Loucy (cell line): Measurements from ENCODE around the gene SOWAHC.
"Not testable (repeated sequence)": the region's sequence is repeated elsewhere in the genome, so short reads cannot be mapped to it uniquely, and the experiment has no call there.

Experiments
- H2AFZ ChIP-seq: fragments of 200-600 bp; sonication (generic); 2 replicates; pipeline ENCODE4 v1.6.0; 2016; ENCODE audit warnings: antibody characterized with exemption, mild to moderate bottlenecking, low read length, moderate library complexity
- H3F3A ChIP-seq: fragments of 200-600 bp; 2 replicates; pipeline ENCODE4 v1.6.0; 2016; ENCODE audit warnings: antibody characterized with exemption, low read depth, mild to moderate bottlenecking
- H3K27me3 ChIP-seq: fragments of 200-600 bp; sonication (generic); 2 replicates; pipeline ENCODE4 v1.6.1; 2014; ENCODE audit warnings: low read length, mild to moderate bottlenecking; ENCODE audit not compliant: insufficient read depth, poor library complexity, severe bottlenecking
- H3K36me3 ChIP-seq: fragments of 200-600 bp; sonication (generic); 2 replicates; pipeline ENCODE4 v1.6.1; 2016; ENCODE audit warnings: low read length; ENCODE audit not compliant: insufficient read depth
- H3K4me1 ChIP-seq: fragments of 200-600 bp; sonication (generic); 2 replicates; pipeline ENCODE4 v1.5.1; 2014; ENCODE audit warnings: low read length, mild to moderate bottlenecking; ENCODE audit not compliant: insufficient read depth, poor library complexity, severe bottlenecking
- H3K4me2 ChIP-seq: fragments of 200-600 bp; sonication (generic); 2 replicates; pipeline ENCODE4 v1.6.0; 2014; ENCODE audit warnings: antibody characterized with exemption, low read length, low read depth, mild to moderate bottlenecking; ENCODE audit not compliant: poor library complexity, severe bottlenecking
- H3K4me3 ChIP-seq: fragments of 200-600 bp; sonication (generic); 2 replicates; pipeline ENCODE4 v1.5.1; 2014; ENCODE audit warnings: low read length, mild to moderate bottlenecking, mixed read lengths; ENCODE audit not compliant: poor library complexity, severe bottlenecking
- H3K79me2 ChIP-seq: fragments of 200-600 bp; sonication (generic); 2 replicates; pipeline ENCODE4 v1.6.1; 2014; ENCODE audit warnings: low read length; ENCODE audit not compliant: insufficient read depth
- H3K9ac ChIP-seq: fragments of 200-600 bp; sonication (generic); 2 replicates; pipeline ENCODE4 v1.6.0; 2014; ENCODE audit warnings: mild to moderate bottlenecking, low read depth, low read length, moderate library complexity; ENCODE audit not compliant: poor library complexity, severe bottlenecking
- H3K9me2 ChIP-seq: fragments of 200-600 bp; sonication (generic); replicated peaks from 2 replicates; pipeline ENCODE4 v1.6.1; 2016; ENCODE audit warnings: low read depth, low read length, mixed read lengths
- H3K9me3 ChIP-seq: fragments of 200-600 bp; sonication (generic); 2 replicates; pipeline ENCODE4 v1.6.1; 2014; ENCODE audit warnings: mild to moderate bottlenecking, antibody characterized with exemption, low read length, low read depth; ENCODE audit not compliant: insufficient read depth
- H4K20me1 ChIP-seq: fragments of 200-600 bp; sonication (generic); 2 replicates; pipeline ENCODE4 v1.6.0; 2014; ENCODE audit warnings: antibody characterized with exemption, low read length, mild to moderate bottlenecking; ENCODE audit not compliant: insufficient read depth, poor library complexity, severe bottlenecking
- EZH2phosphoT487 ChIP-seq: fragments of 200-600 bp; IDR thresholded peaks from 2 replicates; pipeline ENCODE4 v1.6.1; 2018; ENCODE audit warnings: antibody characterized with exemption, mild to moderate bottlenecking, moderate library complexity, borderline replicate concordance
- TF ChIP-seq, protein P1 (sequence below): fragments of 200-600 bp; sonication (generic); conservative IDR thresholded peaks from 2 replicates; pipeline ENCODE4 v1.5.1; 2014; ENCODE audit warnings: mild to moderate bottlenecking, antibody characterized with exemption, low read length

SOWAHC gene

DNA sequence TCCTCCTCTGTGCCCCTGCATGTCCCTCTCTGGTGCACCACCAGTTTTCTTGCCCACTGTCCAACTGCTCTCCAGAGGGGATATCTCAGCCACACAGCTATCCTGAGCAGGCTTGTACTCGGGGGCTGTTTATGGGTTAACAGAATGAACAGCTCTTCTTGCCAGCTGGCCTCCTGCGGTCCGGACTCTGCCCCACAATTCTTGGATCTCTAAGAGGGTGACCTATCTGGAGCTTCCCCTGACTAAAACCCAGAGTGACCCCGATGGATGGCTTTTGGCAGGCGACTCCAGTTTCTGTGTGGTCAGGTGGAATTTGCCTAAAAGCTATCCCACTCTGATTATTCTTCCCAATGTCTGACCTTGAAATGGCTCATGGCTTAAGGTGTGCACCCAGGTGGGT is 9.1 kb downstream of the SOWAHC start:
- H2AFZ ChIP-seq, result no peak overlapping the region
- peaks cover 6% of the 10 kb centered on the region for H3K4me1 ChIP-seq
- no peak overlapping the region for H3K9ac ChIP-seq
- H3K36me3 ChIP-seq, result no peaks in the 10 kb centered on the region
- H3K9me3 ChIP-seq, result no peaks in the 10 kb centered on the region
- no peak overlapping the region for H3K4me2 ChIP-seq
- no peak for TF ChIP-seq EZH2phosphoT487
- TF ChIP-seq, protein P1, sequence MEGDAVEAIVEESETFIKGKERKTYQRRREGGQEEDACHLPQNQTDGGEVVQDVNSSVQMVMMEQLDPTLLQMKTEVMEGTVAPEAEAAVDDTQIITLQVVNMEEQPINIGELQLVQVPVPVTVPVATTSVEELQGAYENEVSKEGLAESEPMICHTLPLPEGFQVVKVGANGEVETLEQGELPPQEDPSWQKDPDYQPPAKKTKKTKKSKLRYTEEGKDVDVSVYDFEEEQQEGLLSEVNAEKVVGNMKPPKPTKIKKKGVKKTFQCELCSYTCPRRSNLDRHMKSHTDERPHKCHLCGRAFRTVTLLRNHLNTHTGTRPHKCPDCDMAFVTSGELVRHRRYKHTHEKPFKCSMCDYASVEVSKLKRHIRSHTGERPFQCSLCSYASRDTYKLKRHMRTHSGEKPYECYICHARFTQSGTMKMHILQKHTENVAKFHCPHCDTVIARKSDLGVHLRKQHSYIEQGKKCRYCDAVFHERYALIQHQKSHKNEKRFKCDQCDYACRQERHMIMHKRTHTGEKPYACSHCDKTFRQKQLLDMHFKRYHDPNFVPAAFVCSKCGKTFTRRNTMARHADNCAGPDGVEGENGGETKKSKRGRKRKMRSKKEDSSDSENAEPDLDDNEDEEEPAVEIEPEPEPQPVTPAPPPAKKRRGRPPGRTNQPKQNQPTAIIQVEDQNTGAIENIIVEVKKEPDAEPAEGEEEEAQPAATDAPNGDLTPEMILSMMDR, result no peak
- H3K27me3 ChIP-seq, result no peaks in the 10 kb centered on the region
- no peaks in the 10 kb centered on the region for H3F3A ChIP-seq
- H4K20me1 ChIP-seq, result no peaks in the 10 kb centered on the region
- no peak overlapping the region for H3K4me3 ChIP-seq
- H3K79me2 ChIP-seq, result no peaks in the 10 kb centered on the region
- no peaks in the 10 kb centered on the region for H3K9me2 ChIP-seq

- no peak for TF ChIP-seq EZH2phosphoT487
- TF ChIP-seq, protein P1, result no peak
These were observed 9.8 kb downstream of the SOWAHC start for GRCh38 chr2:109623923-109624322.

GRCh38 chr2:109624339-109624738 is 10.2 kb downstream of the SOWAHC start:
- no peaks in the 10 kb centered on the region for H3K9me2 ChIP-seq
- no peaks in the 10 kb centered on the region for H3F3A ChIP-seq
- H3K27me3 ChIP-seq, result no peaks in the 10 kb centered on the region
- H3K9me3 ChIP-seq, result no peaks in the 10 kb centered on the region
- no peak overlapping the region for H3K4me2 ChIP-seq
- no peaks in the 10 kb centered on the region for H4K20me1 ChIP-seq
- no peak overlapping the region for H3K9ac ChIP-seq
- H2AFZ ChIP-seq, result no peak overlapping the region
- no peak for TF ChIP-seq EZH2phosphoT487
- TF ChIP-seq, protein P1, result no peak
- H3K4me3 ChIP-seq, result no peak overlapping the region
- H3K79me2 ChIP-seq, result no peaks in the 10 kb centered on the region
- H3K4me1 ChIP-seq, result no peaks in the 10 kb centered on the region
- no peaks in the 10 kb centered on the region for H3K36me3 ChIP-seq

More at GRCh38 chr2:109623923-109624322, 9.8 kb downstream of the SOWAHC start:
- Histone ChIP-seq H2AFZ (no peak overlapping the region), H3K79me2 (no peaks in the 10 kb centered on the region), H3K9ac (no peak overlapping the region), H3F3A (no peaks in the 10 kb centered on the region), H3K4me2 (no peak overlapping the region), H3K27me3 (no peaks in the 10 kb centered on the region), H3K4me3 (no peak overlapping the region), H3K9me3 (no peaks in the 10 kb centered on the region), H4K20me1 (no peaks in the 10 kb centered on the region), H3K36me3 (no peaks in the 10 kb centered on the region), H3K9me2 (no peaks in the 10 kb centered on the region), H3K4me1 (peaks cover 3% of the 10 kb centered on the region)

DNA sequence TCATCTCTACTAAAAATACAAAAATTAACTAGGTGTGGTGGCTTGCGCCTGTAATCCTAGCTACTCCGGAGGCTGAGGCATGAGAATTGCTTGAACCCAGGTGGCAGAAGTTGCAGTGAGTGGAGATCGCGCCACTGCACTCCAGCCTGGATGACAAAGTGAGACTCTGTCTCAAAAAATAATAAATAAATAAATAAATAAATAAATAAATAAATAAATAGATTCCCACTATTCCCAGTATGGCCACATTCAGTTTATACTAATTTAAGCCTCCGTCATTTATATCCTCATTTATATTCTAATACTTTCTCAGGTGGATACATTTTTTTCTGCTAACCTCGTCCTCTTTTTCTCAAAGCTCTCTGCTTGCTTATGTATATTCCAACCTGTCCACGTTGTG is 14.2 kb downstream of the SOWAHC start:
- not testable (repeated sequence) for H3K9me2 ChIP-seq, H3K9ac ChIP-seq, H3K79me2 ChIP-seq, H4K20me1 ChIP-seq, H3K9me3 ChIP-seq, H3K4me3 ChIP-seq, H3K4me1 ChIP-seq, H3K27me3 ChIP-seq, H3K4me2 ChIP-seq, H2AFZ ChIP-seq, H3F3A ChIP-seq, H3K36me3 ChIP-seq
